Astrocyte of the cerebellum (primary cell): ENCODE data around the gene TNIK.

Experiments
- DNase-seq: peaks from one replicate; pipeline ENCODE4 v3.0.0-alpha.2; 2011; ENCODE audit warnings: low read depth
- H3K4me3 ChIP-seq: 2 replicates; pipeline ENCODE4 v1.5.1; 2011; ENCODE audit warnings: mild to moderate bottlenecking, low read depth, low read length, moderate library complexity
- CTCF ChIP-seq: IDR thresholded peaks from 2 replicates; pipeline ENCODE4 v1.5.1; 2012; ENCODE audit warnings: low read length, low read depth, moderate library complexity, mild to moderate bottlenecking; ENCODE audit errors: missing control alignments
- in situ Hi-C: cut with HindIII; loops from 2 replicates; pipeline ENCODE4 v1.10.0; 2017; ENCODE audit warnings: low sequenced_read_pairs

TNIK gene

GRCh38 chr3:171286580-171287249, 173.5 kb downstream of the TNIK start:
- in situ Hi-C loops, result no loop called here
- no peak overlapping the region for H3K4me3 ChIP-seq
- no peak for TF ChIP-seq CTCF
- DNase-seq, result no peak

- no peak for TF ChIP-seq CTCF
- DNase-seq, result no peak
- H3K4me3 ChIP-seq, result no peak overlapping the region
- in situ Hi-C loops, result no loop called here
Observed at GRCh38 chr3:171285287-171285686, 174.9 kb downstream of the TNIK start.

GRCh38 chr3:171284308-171285075, 175.7 kb downstream of the TNIK start:
- DNase-seq, result peak; percentile 96
- no peak for TF ChIP-seq CTCF
- H3K4me3 ChIP-seq, result no peak overlapping the region
- in situ Hi-C loops, result no loop called here

- in situ Hi-C loops, result no loop called here
- no peak for TF ChIP-seq CTCF
Observed at GRCh38 chr3:171283848-171284222, 176.4 kb downstream of the TNIK start.

GRCh38 chr3:171283183-171283847, 176.9 kb downstream of the TNIK start:
- no peak overlapping the region for H3K4me3 ChIP-seq
- no peak for DNase-seq
- in situ Hi-C loops, result no loop called here
- TF ChIP-seq CTCF, result no peak

More at GRCh38 chr3:171283848-171284222, 176.4 kb downstream of the TNIK start:
- DNase-seq, result no peak
- H3K4me3 ChIP-seq, result no peak overlapping the region

- peak; percentile 55 for DNase-seq
- in situ Hi-C loops, result no loop called here
- H3K4me3 ChIP-seq, result no peak overlapping the region
- no peak for TF ChIP-seq CTCF
Observed at GRCh38 chr3:171282041-171282440, 178.2 kb downstream of the TNIK start.
